HepG2 (cell line): ENCODE results near the gene TADA1. TPM values are rescaled to one million over a fixed set of nuclear protein-coding genes. Genes with fewer than 3 reads are reported as not detected.
A peak's percentile ranks its signal among the peaks of the same experiment; 100 is the strongest.

ENCODE experiments used
- ARID2 ChIP-seq: sonication (generic); formaldehyde crosslinking; IDR thresholded peaks from 2 replicates; pipeline ENCODE4 v1.8.1; 2022; ENCODE audit warnings: mild to moderate bottlenecking, missing genetic modification reagents, borderline replicate concordance
- CHD2 ChIP-seq: IDR thresholded peaks from 2 replicates; pipeline ENCODE4 v1.6.1; 2011; ENCODE audit warnings: low read depth, low read length, improper control_type of control experiment
- FOSL2 ChIP-seq: sonication (generic); formaldehyde crosslinking; IDR thresholded peaks from 2 replicates; pipeline ENCODE4 v1.4.0; 2020; ENCODE audit warnings: missing genetic modification reagents
- GLI4 ChIP-seq: sonication (generic); formaldehyde crosslinking; IDR thresholded peaks from 2 replicates; pipeline ENCODE4 v1.5.1; 2020; ENCODE audit warnings: missing genetic modification reagents, mild to moderate bottlenecking, moderate library complexity, borderline replicate concordance
- HDAC6 ChIP-seq: fragments of 200-600 bp; sonication (generic); IDR thresholded peaks from 2 replicates; pipeline ENCODE4 v1.7.0; 2017; ENCODE audit warnings: mild to moderate bottlenecking, antibody characterized with exemption, low read length, low read depth
- HNF1B ChIP-seq: sonication (generic); formaldehyde crosslinking; IDR thresholded peaks from 2 replicates; pipeline ENCODE4 v1.5.1; 2020; ENCODE audit warnings: mild to moderate bottlenecking, moderate library complexity, missing genetic modification reagents
- JDP2 ChIP-seq: sonication (generic); formaldehyde crosslinking; IDR thresholded peaks from 2 replicates; pipeline ENCODE4 v1.8.1; 2022; ENCODE audit warnings: missing genetic modification reagents, borderline replicate concordance
- MTF1 ChIP-seq: sonication (generic); formaldehyde crosslinking; IDR thresholded peaks from 2 replicates; pipeline ENCODE4 v1.5.0; 2020; ENCODE audit warnings: missing genetic modification reagents
- MXI1 ChIP-seq: IDR thresholded peaks from 3 replicates; pipeline ENCODE4 v1.6.1; 2012; ENCODE audit warnings: low read depth, low read length, inconsistent platforms, borderline replicate concordance
- NCOA2 ChIP-seq: sonication (generic); formaldehyde crosslinking; IDR thresholded peaks from 2 replicates; pipeline ENCODE4 v1.8.0; 2022; ENCODE audit warnings: inconsistent platforms
- NR1H2 ChIP-seq: sonication (generic); formaldehyde crosslinking; IDR thresholded peaks from 2 replicates; pipeline ENCODE4 v1.8.1; 2022; ENCODE audit warnings: low read depth, missing genetic modification reagents, borderline replicate concordance
- TBP ChIP-seq: sonication (generic); formaldehyde crosslinking; IDR thresholded peaks from 2 replicates; pipeline ENCODE4 v1.5.0; 2020; ENCODE audit warnings: missing genetic modification reagents
- UBTF ChIP-seq: sonication (generic); formaldehyde crosslinking; IDR thresholded peaks from 2 replicates; pipeline ENCODE4 v1.4.0; 2020; ENCODE audit warnings: mild to moderate bottlenecking, missing genetic modification reagents
- ZNF143 ChIP-seq: sonication (generic); formaldehyde crosslinking; IDR thresholded peaks from 2 replicates; pipeline ENCODE4 v1.4.0; 2020; ENCODE audit warnings: missing genetic modification reagents
- ZNF512 ChIP-seq: sonication (generic); formaldehyde crosslinking; IDR thresholded peaks from 2 replicates; pipeline ENCODE4 v1.4.0; 2020; ENCODE audit warnings: mild to moderate bottlenecking, missing genetic modification reagents
- ZNF609 ChIP-seq: sonication (generic); formaldehyde crosslinking; IDR thresholded peaks from 2 replicates; pipeline ENCODE4 v1.4.0; 2020; ENCODE audit warnings: mild to moderate bottlenecking, missing genetic modification reagents, borderline replicate concordance
- polyA plus RNA-seq, 8 experiments: library from polyadenylated mRNA; depleted of rRNA in 3 of 8; stranded (reverse) in 7 of 8; unstranded in 1 of 8; fragments of >200 nt; fragmentation: Illumina TruSeq in 4 of 8; extraction: Trizol in 4 of 8; gene quantifications; 2 replicates each; pipeline versions ENCODE4 v1.2.1 to v1.2.3, GENCODE V29; 2011 to 2016; ENCODE audit warnings: low read depth in 4 of 8, missing spikeins in 1 of 8, mixed read lengths in 1 of 8; ENCODE audit not compliant: insufficient read depth in 1 of 8
- total RNA-seq, 5 experiments: library from RNA; depleted of rRNA; stranded (reverse); fragments of >200 nt; fragmentation: Illumina TruSeq; extraction: Trizol; gene quantifications; 2 replicates each; pipeline ENCODE4 v1.2.3, GENCODE V29; 2016; ENCODE audit warnings: low read depth in 1 of 5

TADA1 gene
- total and polyA plus RNA-seq, 2 of the 13 experiments (the other 11 are each of a cell fraction or from before 2014, with no cell fraction given), result 28.3 to 29.1 TPM

- no peak; the same call in 1 of the 2 replicates for TF ChIP-seq ZNF609 (CRISPR knock-in tag)
- TF ChIP-seq FOSL2 (CRISPR knock-in tag), result peak; percentile 45
- TF ChIP-seq ARID2 (CRISPR knock-in tag), result no peak
- no peak for TF ChIP-seq TBP
- TF ChIP-seq ZNF143 (CRISPR knock-in tag), result peak; percentile 73
- peak; percentile 99 for TF ChIP-seq UBTF (CRISPR knock-in tag)
- peak; percentile 89; the same call in 1 of the 3 replicates for TF ChIP-seq MXI1
- peak; percentile 80 for TF ChIP-seq MTF1
- TF ChIP-seq ZNF512 (CRISPR knock-in tag), result no peak
- 0 out of 2 replicates have a peak, but pooled peaks have one; percentile 31 for TF ChIP-seq NR1H2 (CRISPR knock-in tag)
- TF ChIP-seq GLI4 (CRISPR knock-in tag), result peak; percentile 93
- no peak for TF ChIP-seq JDP2
- peak; percentile 56; the same call in 1 of the 2 replicates for TF ChIP-seq NCOA2 (CRISPR knock-in tag)
- no peak for TF ChIP-seq HDAC6
- no peak for TF ChIP-seq HNF1B
- no peak for TF ChIP-seq CHD2
Measured at GRCh38 chr1:166838766-166839599, 37.1 kb downstream of the TADA1 start, which contains the start of gene POGK (continued).
